Neutrophil (primary cell): ENCODE measurements around the gene TRIL.

ENCODE experiments used
- H3K27ac ChIP-seq: fragments of 200-600 bp; sonication (generic); 2 replicates; pipeline ENCODE4 v1.5.1; 2016; ENCODE audit warnings: mild to moderate bottlenecking, moderate library complexity
- H3K27me3 ChIP-seq: fragments of 200-600 bp; sonication (generic); 2 replicates; pipeline ENCODE4 v1.6.0; 2016; ENCODE audit warnings: mild to moderate bottlenecking
- H3K36me3 ChIP-seq: fragments of 200-600 bp; sonication (generic); 2 replicates; pipeline ENCODE4 v1.5.1; 2017
- H3K4me1 ChIP-seq, 2 experiments: fragments of 200-600 bp in 1 of 2; sonication (generic) in 1 of 2; 1 replicate in 1 of 2; 2 replicates in 1 of 2; pipeline versions ENCODE4 v1.5.1 to v1.6.1; 2013 to 2016; ENCODE audit warnings: low read depth in 1 of 2, low read length in 1 of 2, mild to moderate bottlenecking in 1 of 2, moderate library complexity in 1 of 2; ENCODE audit not compliant: control insufficient read depth in 1 of 2, insufficient read depth in 1 of 2
- H3K4me3 ChIP-seq, 2 experiments: fragments of 200-600 bp in 1 of 2; sonication (generic) in 1 of 2; 1 replicate in 1 of 2; 2 replicates in 1 of 2; pipeline ENCODE4 v1.5.1; 2013 to 2016; ENCODE audit warnings: low read depth in 1 of 2, low read length in 1 of 2, mild to moderate bottlenecking in 1 of 2, moderate library complexity in 1 of 2
- H3K9me3 ChIP-seq: fragments of 200-600 bp; sonication (generic); 2 replicates; pipeline ENCODE4 v1.5.1; 2016
- CTCF ChIP-seq: fragments of 200-600 bp; sonication (generic); IDR thresholded peaks from 2 replicates; pipeline ENCODE4 v1.5.1; 2016; ENCODE audit warnings: antibody characterized with exemption

TRIL gene

GRCh38 chr7:28993371-28993770, 35.2 kb upstream of the TRIL start:
- Histone ChIP-seq H3K4me3 (no peak overlapping the region), H3K27ac (no peak overlapping the region), H3K27me3 (no peaks in the 10 kb centered on the region), H3K36me3 (no peaks in the 10 kb centered on the region), H3K4me1 (peaks cover under 1 to 9% of the 10 kb centered on the region in 2 experiments), H3K9me3 (no peaks in the 10 kb centered on the region)
- TF ChIP-seq CTCF, result no peak

DNA sequence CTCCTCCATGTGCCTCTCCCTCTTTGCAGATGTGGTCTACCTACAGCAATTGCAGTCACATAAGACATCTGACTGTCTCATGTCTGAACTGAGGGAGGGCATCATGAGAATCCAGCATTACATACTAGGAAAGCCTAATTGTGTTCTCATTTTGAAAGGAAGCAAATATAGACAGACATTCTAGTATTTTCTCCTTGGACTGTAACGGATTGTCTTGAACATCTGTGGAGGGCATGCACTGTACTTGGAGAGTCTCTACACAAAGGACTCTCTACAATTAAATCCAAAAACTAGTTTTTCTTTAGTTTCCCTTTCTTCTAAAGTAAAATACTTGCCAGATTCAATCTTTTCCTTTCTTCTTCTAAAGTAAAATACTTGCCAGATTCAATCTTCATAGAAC, 34.7 kb upstream of the TRIL start:
- no peak for TF ChIP-seq CTCF
- no peak overlapping the region for H3K27ac ChIP-seq
- H3K9me3 ChIP-seq, result no peaks in the 10 kb centered on the region
- no peak overlapping the region for H3K4me3 ChIP-seq
- no peaks in the 10 kb centered on the region for H3K36me3 ChIP-seq
- peaks cover 6 to 14% of the 10 kb centered on the region in 2 experiments for H3K4me1 ChIP-seq
- no peaks in the 10 kb centered on the region for H3K27me3 ChIP-seq

- no peaks in the 10 kb centered on the region for H3K9me3 ChIP-seq
- H3K27me3 ChIP-seq, result no peaks in the 10 kb centered on the region
- TF ChIP-seq CTCF, result no peak
- no peak overlapping the region for H3K4me3 ChIP-seq
- H3K4me1 ChIP-seq, result peaks cover 25 to 33% of the 10 kb centered on the region in 2 experiments
- H3K27ac ChIP-seq, result no peak overlapping the region
- H3K36me3 ChIP-seq, result no peaks in the 10 kb centered on the region
These were observed 32.2 kb upstream of the TRIL start for GRCh38 chr7:28990200-28990960.

DNA sequence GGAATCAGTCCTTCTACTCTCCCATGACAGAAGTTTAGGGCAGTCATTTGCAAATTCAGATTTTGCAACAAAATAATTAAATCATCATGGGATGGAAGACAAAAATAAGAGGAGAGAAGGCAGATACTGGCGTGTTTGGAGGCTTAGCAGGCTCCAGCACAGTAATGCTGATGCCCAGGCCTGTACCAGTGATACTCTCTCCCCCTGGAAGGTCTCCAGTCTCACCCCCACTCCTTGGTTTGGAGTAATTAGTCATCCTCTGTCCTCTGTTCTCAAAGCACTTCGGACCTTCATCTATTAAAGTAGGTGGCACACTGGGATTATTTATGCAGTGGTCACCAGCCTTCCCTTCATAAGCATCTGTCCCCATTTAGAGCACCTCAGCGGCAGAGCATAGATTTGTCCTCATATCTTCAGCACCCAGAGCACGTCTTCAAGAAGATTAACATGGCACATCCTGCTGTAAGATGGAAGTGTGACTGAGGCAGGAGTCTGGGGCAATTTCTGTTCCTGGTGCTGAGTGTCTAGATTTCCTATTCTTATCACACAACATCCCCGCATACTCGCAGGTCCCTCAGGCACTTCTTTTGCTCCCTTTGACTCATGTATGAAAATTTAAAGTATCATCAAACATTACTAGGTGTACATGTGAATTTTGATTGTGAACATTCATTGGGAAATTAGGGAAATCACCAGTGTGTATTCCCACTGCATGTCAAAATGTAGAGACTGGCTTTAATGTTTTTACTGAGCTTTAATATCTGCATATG, 31.3 kb upstream of the TRIL start:
- Histone ChIP-seq H3K27me3 (no peaks in the 10 kb centered on the region), H3K9me3 (no peaks in the 10 kb centered on the region), H3K4me1 (peaks cover 25 to 36% of the 10 kb centered on the region in 2 experiments), H3K27ac (no peak overlapping the region), H3K36me3 (no peaks in the 10 kb centered on the region), H3K4me3 (no peak overlapping the region)
- no peak for TF ChIP-seq CTCF

DNA sequence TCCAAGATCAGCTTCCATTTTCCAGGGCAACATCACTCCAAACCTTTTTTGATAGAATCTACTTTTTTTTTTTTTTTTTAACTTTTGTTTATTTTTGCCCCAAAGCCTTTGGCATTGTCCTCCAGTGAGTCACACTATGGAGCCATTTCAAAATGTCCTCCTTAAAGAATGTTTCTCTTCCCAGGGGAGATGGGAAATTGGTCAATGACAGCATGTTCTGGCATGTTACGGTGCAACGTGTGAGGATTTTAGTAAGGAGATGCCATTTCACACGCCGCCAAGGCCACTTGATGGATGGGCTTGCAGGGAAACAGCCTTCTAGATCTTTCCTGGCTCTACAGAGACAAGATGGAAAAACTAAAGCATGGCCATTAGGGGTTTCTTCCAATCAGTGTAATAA, 30.7 kb upstream of the TRIL start:
- Histone ChIP-seq H3K4me3 (no peak overlapping the region), H3K36me3 (no peaks in the 10 kb centered on the region), H3K27ac (no peak overlapping the region), H3K9me3 (no peaks in the 10 kb centered on the region), H3K27me3 (no peaks in the 10 kb centered on the region), H3K4me1 (peaks cover 25 to 36% of the 10 kb centered on the region in 2 experiments)
- no peak for TF ChIP-seq CTCF
